Measurements from ENCODE around the gene OLFML2A.

OLFML2A gene

GRCh38 chr9:124859803-124860581, 83.1 kb downstream of the OLFML2A start:
- H3K4me3 ChIP-seq (ENCODE audit: low read depth in 1 of 2, low read length in 2 of 2), result peak overlapping the region; percentile 83 to 88
- peaks cover 11 to 21% of the 10 kb centered on the region in 2 donors for H3K4me1 ChIP-seq (ENCODE audit: control insufficient read depth in 1 of 2, insufficient read depth in 2 of 2, low read length in 2 of 2)
- H3K9me3 ChIP-seq (ENCODE audit: control insufficient read depth in 1 of 2, low read length in 2 of 2), result no peaks in the 10 kb centered on the region
- peaks cover 35 to 42% of the 10 kb centered on the region in 2 donors for H3K36me3 ChIP-seq (ENCODE audit: control insufficient read depth in 1 of 2, insufficient read depth in 2 of 2, low read length in 2 of 2)
- H3K27ac ChIP-seq (ENCODE audit: low read length), result peak overlapping the region; percentile 79
- H3K27me3 ChIP-seq (ENCODE audit: low read depth, low read length), result no peaks in the 10 kb centered on the region

- peaks cover 11 to 21% of the 10 kb centered on the region in 2 donors for H3K4me1 ChIP-seq (ENCODE audit: control insufficient read depth in 1 of 2, insufficient read depth in 2 of 2, low read length in 2 of 2)
- H3K4me3 ChIP-seq (ENCODE audit: low read depth in 1 of 2, low read length in 2 of 2), result peak overlapping the region; percentile 83 to 88
- peak overlapping the region; percentile 79 for H3K27ac ChIP-seq (ENCODE audit: low read length)
- H3K27me3 ChIP-seq (ENCODE audit: low read depth, low read length), result no peaks in the 10 kb centered on the region
- peaks cover 35 to 42% of the 10 kb centered on the region in 2 donors for H3K36me3 ChIP-seq (ENCODE audit: control insufficient read depth in 1 of 2, insufficient read depth in 2 of 2, low read length in 2 of 2)
- H3K9me3 ChIP-seq (ENCODE audit: control insufficient read depth in 1 of 2, low read length in 2 of 2), result no peaks in the 10 kb centered on the region
Observed at GRCh38 chr9:124860582-124861341, 83.8 kb downstream of the OLFML2A start.

GRCh38 chr9:124861342-124862229, 84.7 kb downstream of the OLFML2A start, which contains the start of the genes ARPC5L and RPL35:
ARPC5L (plus strand) TSS chr9:124862130; CDS start chr9:124869291, 7,161 bp downstream.
RPL35 (minus strand) TSS chr9:124861957; CDS start chr9:124861912, 45 bp downstream.
- Histone ChIP-seq H3K9me3 (ENCODE audit: control insufficient read depth in 1 of 2, low read length in 2 of 2) (no peaks in the 10 kb centered on the region), H3K36me3 (ENCODE audit: control insufficient read depth in 1 of 2, insufficient read depth in 2 of 2, low read length in 2 of 2) (peaks cover 35 to 39% of the 10 kb centered on the region in 2 donors), H3K27me3 (ENCODE audit: low read depth, low read length) (no peaks in the 10 kb centered on the region), H3K4me3 (ENCODE audit: low read depth in 1 of 2, low read length in 2 of 2) (peak within 1 kb of the TSS; percentile 83 to 88), H3K27ac (ENCODE audit: low read length) (peak within 1 kb of the TSS; percentile 87), H3K4me1 (ENCODE audit: control insufficient read depth in 1 of 2, insufficient read depth in 2 of 2, low read length in 2 of 2) (peaks cover 11 to 21% of the 10 kb centered on the region in 2 donors)

- Histone ChIP-seq H3K27ac (ENCODE audit: low read length) (peak overlapping the region; percentile 53), H3K4me1 (ENCODE audit: control insufficient read depth in 1 of 2, insufficient read depth in 2 of 2, low read length in 2 of 2) (peaks cover 11 to 21% of the 10 kb centered on the region in 2 donors), H3K36me3 (ENCODE audit: control insufficient read depth in 1 of 2, insufficient read depth in 2 of 2, low read length in 2 of 2) (peaks cover 23% of the 10 kb centered on the region in 2 donors), H3K27me3 (ENCODE audit: low read depth, low read length) (no peaks in the 10 kb centered on the region), H3K4me3 (ENCODE audit: low read depth in 1 of 2, low read length in 2 of 2) (no peak overlapping the region), H3K9me3 (ENCODE audit: control insufficient read depth in 1 of 2, low read length in 2 of 2) (no peaks in the 10 kb centered on the region)
Observed at GRCh38 chr9:124863371-124863871, 86.5 kb downstream of the OLFML2A start.
